K562 (cell line): Measurements from ENCODE around the gene NOLC1. TPM values are rescaled to one million over a fixed set of nuclear protein-coding genes. Genes with fewer than 3 reads are reported as not detected.

Source experiments
- EZH2 ChIP-seq: IDR thresholded peaks from 2 replicates; pipeline ENCODE4 v1.6.1; 2012; ENCODE audit warnings: low read depth, mild to moderate bottlenecking, inconsistent platforms, low read length, borderline replicate concordance
- FIP1L1 ChIP-seq: fragments of 200-400 bp; formaldehyde crosslinking; IDR thresholded peaks from 2 replicates; pipeline ENCODE4 v1.6.1; 2018; ENCODE audit warnings: mild to moderate bottlenecking, low read depth, low read length; ENCODE audit not compliant: poor library complexity, severe bottlenecking
- KAT8 ChIP-seq: fragments of 450-650 bp; IDR thresholded peaks from 2 replicates; pipeline ENCODE4 v1.6.1; 2016; ENCODE audit warnings: low read depth, mild to moderate bottlenecking
- RBM15 ChIP-seq: fragments of 200-400 bp; formaldehyde crosslinking; IDR thresholded peaks from 2 replicates; pipeline ENCODE4 v1.6.1; 2018; ENCODE audit warnings: mild to moderate bottlenecking, low read length, moderate library complexity; ENCODE audit not compliant: insufficient read depth
- RBM39 ChIP-seq: fragments of 200-400 bp; formaldehyde crosslinking; optimal IDR thresholded peaks from 2 replicates; pipeline ENCODE3; 2018; ENCODE audit warnings: low read depth, low read length
- ZNF24 ChIP-seq: fragments of 450-650 bp; IDR thresholded peaks from 2 replicates; pipeline ENCODE4 v1.6.1; 2016
- polyA plus RNA-seq, 8 experiments: library from polyadenylated mRNA; depleted of rRNA in 4 of 8; stranded (reverse) in 5 of 8; unstranded in 3 of 8; fragments of >200 nt; fragmentation: Nextera tagmentation in 2 of 8; fragmentation: Illumina TruSeq in 1 of 8; extraction: Ambion mirVana in 2 of 8; extraction: Trizol in 1 of 8; gene quantifications; 2 replicates each; pipeline versions ENCODE4 v1.2.1 to v1.2.3, GENCODE V29; 2011 to 2014; ENCODE audit warnings: inconsistent platforms in 1 of 8, missing spikeins in 1 of 8
- total RNA-seq, 7 experiments: library from RNA; depleted of rRNA in 6 of 7; stranded (reverse); fragments of >200 nt in 6 of 7; fragmentation: Illumina TruSeq in 2 of 7; extraction: Trizol in 2 of 7; gene quantifications; 2 replicates each; pipeline versions ENCODE4 v1.2.1 to v1.2.3, GENCODE V29; 2011 to 2021; ENCODE audit warnings: low replicate concordance in 1 of 7
- TF ChIP-seq, protein P1 (sequence below): fragments of 450-650 bp; IDR thresholded peaks from 2 replicates; pipeline ENCODE4 v1.6.1; 2016; ENCODE audit warnings: borderline replicate concordance
- TF ChIP-seq, protein P2 (sequence below), 2 experiments: IDR thresholded peaks; 2 replicates each; pipeline ENCODE4 v1.6.1; 2012; ENCODE audit warnings: improper control_type of control experiment in 2 of 2, low read depth in 2 of 2, low read length in 2 of 2, borderline replicate concordance in 1 of 2
- TF ChIP-seq, protein P3 (sequence below): fragments of 250-450 bp; sonication (Bioruptor Pico); IDR thresholded peaks from 2 replicates; pipeline ENCODE4 v1.5.1; 2021; ENCODE audit warnings: mild to moderate bottlenecking
- TF ChIP-seq, protein P4 (sequence below), 2 experiments: fragments of 450-650 bp; conservative IDR thresholded peaks; 2 replicates each; pipeline ENCODE4 v1.6.1; 2017; ENCODE audit warnings: mild to moderate bottlenecking in 2 of 2, moderate library complexity in 2 of 2
- TF ChIP-seq, protein P5 (sequence below): fragments of 450-650 bp; conservative IDR thresholded peaks from 2 replicates; pipeline ENCODE4 v1.6.1; 2016; ENCODE audit warnings: missing genetic modification characterization, low read depth, mild to moderate bottlenecking, control low read depth, missing compliant biosample characterization
- TF ChIP-seq, protein P6 (sequence below): fragments of 250-450 bp; sonication (Bioruptor Pico); IDR thresholded peaks from 2 replicates; pipeline ENCODE4 v1.6.1; 2021; ENCODE audit warnings: mild to moderate bottlenecking
- TF ChIP-seq, protein P7 (sequence below), 3 experiments: fragments of 200-800 bp in 1 of 3; sonication (Bioruptor generic) in 1 of 3; sonication (generic) in 1 of 3; formaldehyde crosslinking in 1 of 3; IDR thresholded peaks; 2 replicates each; pipeline versions ENCODE4 v1.6.1 to v1.8.0; 2016 to 2022; ENCODE audit warnings: mild to moderate bottlenecking in 2 of 3, missing compliant biosample characterization in 2 of 3, missing genetic modification characterization in 2 of 3, missing genetic modification reagents in 1 of 3

The NOLC1 gene
- total and polyA plus RNA-seq, 9 of the 15 experiments (the other 6 are each of a cell fraction or from before 2014, with no cell fraction given): 102 to 310 (median 165) TPM

DNA sequence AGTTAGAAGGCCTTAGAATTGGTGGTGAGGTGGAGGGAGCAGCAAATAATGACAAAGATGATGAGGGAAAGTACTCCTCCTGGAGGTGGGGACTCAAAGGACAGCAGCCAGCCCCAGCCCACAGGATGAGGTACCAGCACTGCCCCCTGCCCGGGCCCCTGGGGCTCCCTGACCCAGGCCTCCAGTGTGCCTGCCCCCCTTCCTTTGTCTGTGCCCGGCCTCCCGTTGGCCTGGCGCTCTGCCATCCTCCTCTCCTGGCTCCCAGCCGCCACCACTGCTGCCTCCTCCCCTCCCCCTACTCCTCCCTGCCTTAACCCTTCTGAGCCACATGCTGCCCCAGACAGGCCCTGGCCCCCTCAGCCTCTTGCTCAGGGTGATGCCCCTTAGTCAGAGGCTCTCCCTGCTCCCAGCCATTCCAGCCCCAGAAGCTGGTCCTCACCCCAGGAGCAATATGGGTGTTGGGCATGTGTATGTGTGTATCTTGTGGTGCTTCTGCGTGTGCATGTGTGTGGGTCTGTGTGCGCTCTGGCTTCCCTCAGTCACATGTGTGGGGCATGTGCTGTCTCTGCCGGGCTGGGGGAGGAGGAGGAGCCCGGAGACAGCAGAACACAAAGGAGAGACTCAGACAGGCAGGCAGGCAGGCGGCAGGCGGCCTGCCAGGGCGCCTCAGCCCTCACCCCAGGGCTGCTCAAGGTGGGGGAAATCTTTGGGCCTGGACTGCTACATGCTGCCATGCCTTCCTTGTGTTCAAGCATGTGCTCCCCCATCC is 34.6 kb upstream of the NOLC1 start (continued):
- TF ChIP-seq, protein P1, sequence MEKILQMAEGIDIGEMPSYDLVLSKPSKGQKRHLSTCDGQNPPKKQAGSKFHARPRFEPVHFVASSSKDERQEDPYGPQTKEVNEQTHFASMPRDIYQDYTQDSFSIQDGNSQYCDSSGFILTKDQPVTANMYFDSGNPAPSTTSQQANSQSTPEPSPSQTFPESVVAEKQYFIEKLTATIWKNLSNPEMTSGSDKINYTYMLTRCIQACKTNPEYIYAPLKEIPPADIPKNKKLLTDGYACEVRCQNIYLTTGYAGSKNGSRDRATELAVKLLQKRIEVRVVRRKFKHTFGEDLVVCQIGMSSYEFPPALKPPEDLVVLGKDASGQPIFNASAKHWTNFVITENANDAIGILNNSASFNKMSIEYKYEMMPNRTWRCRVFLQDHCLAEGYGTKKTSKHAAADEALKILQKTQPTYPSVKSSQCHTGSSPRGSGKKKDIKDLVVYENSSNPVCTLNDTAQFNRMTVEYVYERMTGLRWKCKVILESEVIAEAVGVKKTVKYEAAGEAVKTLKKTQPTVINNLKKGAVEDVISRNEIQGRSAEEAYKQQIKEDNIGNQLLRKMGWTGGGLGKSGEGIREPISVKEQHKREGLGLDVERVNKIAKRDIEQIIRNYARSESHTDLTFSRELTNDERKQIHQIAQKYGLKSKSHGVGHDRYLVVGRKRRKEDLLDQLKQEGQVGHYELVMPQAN: peak; percentile 80
- TF ChIP-seq, protein P2, sequence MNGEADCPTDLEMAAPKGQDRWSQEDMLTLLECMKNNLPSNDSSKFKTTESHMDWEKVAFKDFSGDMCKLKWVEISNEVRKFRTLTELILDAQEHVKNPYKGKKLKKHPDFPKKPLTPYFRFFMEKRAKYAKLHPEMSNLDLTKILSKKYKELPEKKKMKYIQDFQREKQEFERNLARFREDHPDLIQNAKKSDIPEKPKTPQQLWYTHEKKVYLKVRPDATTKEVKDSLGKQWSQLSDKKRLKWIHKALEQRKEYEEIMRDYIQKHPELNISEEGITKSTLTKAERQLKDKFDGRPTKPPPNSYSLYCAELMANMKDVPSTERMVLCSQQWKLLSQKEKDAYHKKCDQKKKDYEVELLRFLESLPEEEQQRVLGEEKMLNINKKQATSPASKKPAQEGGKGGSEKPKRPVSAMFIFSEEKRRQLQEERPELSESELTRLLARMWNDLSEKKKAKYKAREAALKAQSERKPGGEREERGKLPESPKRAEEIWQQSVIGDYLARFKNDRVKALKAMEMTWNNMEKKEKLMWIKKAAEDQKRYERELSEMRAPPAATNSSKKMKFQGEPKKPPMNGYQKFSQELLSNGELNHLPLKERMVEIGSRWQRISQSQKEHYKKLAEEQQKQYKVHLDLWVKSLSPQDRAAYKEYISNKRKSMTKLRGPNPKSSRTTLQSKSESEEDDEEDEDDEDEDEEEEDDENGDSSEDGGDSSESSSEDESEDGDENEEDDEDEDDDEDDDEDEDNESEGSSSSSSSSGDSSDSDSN (IDR thresholded peaks at IDR 0.05; ENCODE audit: borderline replicate concordance in 1 of 2, low read depth in 2 of 2, low read length in 2 of 2): no peak
- TF ChIP-seq, protein P3, sequence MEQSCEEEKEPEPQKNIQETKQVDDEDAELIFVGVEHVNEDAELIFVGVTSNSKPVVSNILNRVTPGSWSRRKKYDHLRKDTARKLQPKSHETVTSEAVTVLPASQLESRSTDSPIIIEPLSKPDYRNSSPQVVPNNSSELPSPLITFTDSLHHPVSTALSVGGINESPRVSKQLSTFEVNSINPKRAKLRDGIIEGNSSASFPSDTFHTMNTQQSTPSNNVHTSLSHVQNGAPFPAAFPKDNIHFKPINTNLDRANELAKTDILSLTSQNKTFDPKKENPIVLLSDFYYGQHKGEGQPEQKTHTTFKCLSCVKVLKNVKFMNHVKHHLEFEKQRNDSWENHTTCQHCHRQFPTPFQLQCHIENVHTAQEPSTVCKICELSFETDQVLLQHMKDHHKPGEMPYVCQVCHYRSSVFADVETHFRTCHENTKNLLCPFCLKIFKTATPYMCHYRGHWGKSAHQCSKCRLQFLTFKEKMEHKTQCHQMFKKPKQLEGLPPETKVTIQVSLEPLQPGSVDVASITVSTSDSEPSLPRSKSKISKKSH (CRISPR knock-in tag): no peak
- no peak for TF ChIP-seq RBM15
- TF ChIP-seq FIP1L1: no peak
- TF ChIP-seq RBM39: no peak
- no peak for TF ChIP-seq EZH2
- TF ChIP-seq, protein P4, sequence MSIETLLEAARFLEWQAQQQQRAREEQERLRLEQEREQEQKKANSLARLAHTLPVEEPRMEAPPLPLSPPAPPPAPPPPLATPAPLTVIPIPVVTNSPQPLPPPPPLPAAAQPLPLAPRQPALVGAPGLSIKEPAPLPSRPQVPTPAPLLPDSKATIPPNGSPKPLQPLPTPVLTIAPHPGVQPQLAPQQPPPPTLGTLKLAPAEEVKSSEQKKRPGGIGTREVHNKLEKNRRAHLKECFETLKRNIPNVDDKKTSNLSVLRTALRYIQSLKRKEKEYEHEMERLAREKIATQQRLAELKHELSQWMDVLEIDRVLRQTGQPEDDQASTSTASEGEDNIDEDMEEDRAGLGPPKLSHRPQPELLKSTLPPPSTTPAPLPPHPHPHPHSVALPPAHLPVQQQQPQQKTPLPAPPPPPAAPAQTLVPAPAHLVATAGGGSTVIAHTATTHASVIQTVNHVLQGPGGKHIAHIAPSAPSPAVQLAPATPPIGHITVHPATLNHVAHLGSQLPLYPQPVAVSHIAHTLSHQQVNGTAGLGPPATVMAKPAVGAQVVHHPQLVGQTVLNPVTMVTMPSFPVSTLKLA (conservative IDR thresholded peaks at IDR 0.05): peak; percentile 70 to 89
- TF ChIP-seq KAT8: no peak
- TF ChIP-seq, protein P5, sequence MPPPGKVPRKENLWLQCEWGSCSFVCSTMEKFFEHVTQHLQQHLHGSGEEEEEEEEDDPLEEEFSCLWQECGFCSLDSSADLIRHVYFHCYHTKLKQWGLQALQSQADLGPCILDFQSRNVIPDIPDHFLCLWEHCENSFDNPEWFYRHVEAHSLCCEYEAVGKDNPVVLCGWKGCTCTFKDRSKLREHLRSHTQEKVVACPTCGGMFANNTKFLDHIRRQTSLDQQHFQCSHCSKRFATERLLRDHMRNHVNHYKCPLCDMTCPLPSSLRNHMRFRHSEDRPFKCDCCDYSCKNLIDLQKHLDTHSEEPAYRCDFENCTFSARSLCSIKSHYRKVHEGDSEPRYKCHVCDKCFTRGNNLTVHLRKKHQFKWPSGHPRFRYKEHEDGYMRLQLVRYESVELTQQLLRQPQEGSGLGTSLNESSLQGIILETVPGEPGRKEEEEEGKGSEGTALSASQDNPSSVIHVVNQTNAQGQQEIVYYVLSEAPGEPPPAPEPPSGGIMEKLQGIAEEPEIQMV (tag): no peak
- TF ChIP-seq, protein P6, sequence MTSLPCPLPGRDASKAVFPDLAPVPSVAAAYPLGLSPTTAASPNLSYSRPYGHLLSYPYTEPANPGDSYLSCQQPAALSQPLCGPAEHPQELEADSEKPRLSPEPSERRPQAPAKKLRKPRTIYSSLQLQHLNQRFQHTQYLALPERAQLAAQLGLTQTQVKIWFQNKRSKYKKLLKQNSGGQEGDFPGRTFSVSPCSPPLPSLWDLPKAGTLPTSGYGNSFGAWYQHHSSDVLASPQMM (CRISPR knock-in tag): no peak
- TF ChIP-seq ZNF24: no peak
- TF ChIP-seq, protein P7, sequence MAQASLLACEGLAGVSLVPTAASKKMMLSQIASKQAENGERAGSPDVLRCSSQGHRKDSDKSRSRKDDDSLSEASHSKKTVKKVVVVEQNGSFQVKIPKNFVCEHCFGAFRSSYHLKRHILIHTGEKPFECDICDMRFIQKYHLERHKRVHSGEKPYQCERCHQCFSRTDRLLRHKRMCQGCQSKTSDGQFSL (CRISPR knock-in tag; IDR thresholded peaks at IDR 0.05): no peak
- TF ChIP-seq, protein P7 (tag; IDR thresholded peaks at IDR 0.05): no peak
